Liver (tissue), 3 donors: ENCODE results near the gene ERBB4.

Source experiments
- ATF3 ChIP-seq: IDR thresholded peaks from 2 replicates; pipeline ENCODE4 v1.6.1; 2016; ENCODE audit warnings: antibody characterized with exemption
- CTCF ChIP-seq: fragments of 150-350 bp; IDR thresholded peaks from 2 replicates; pipeline ENCODE4 v1.5.1; 2017; ENCODE audit warnings: improper control_type of control experiment, low read depth, low read length; ENCODE audit not compliant: missing input control
- FOXA1 ChIP-seq: IDR thresholded peaks from 2 replicates; pipeline ENCODE4 v1.6.1; 2016; ENCODE audit warnings: antibody characterized with exemption
- GABPA ChIP-seq, 2 donors: IDR thresholded peaks in 1 of 2; conservative IDR thresholded peaks in 1 of 2; 2 replicates each; pipeline ENCODE4 v1.6.1; 2016; ENCODE audit warnings: antibody characterized with exemption in 2 of 2, mild to moderate bottlenecking in 1 of 2, moderate library complexity in 1 of 2
- JUND ChIP-seq, 2 donors: IDR thresholded peaks; 2 replicates each; pipeline ENCODE4 v1.6.1; 2016; ENCODE audit warnings: antibody characterized with exemption in 2 of 2
- MAX ChIP-seq: IDR thresholded peaks from 2 replicates; pipeline ENCODE4 v1.6.1; 2016; ENCODE audit warnings: antibody characterized with exemption
- RAD21 ChIP-seq, 2 donors: IDR thresholded peaks; 2 replicates each; pipeline ENCODE4 v1.6.1; 2016; ENCODE audit warnings: antibody characterized with exemption in 2 of 2, mild to moderate bottlenecking in 2 of 2
- REST ChIP-seq: IDR thresholded peaks from 2 replicates; pipeline ENCODE4 v1.6.1; 2016; ENCODE audit warnings: antibody characterized with exemption, mild to moderate bottlenecking
- RXRA ChIP-seq, 2 donors: IDR thresholded peaks; 2 replicates each; pipeline ENCODE4 v1.6.1; 2017 to 2018; ENCODE audit warnings: antibody characterized with exemption in 2 of 2, mild to moderate bottlenecking in 1 of 2
- SP1 ChIP-seq: IDR thresholded peaks from 2 replicates; pipeline ENCODE4 v1.6.1; 2018; ENCODE audit warnings: antibody characterized with exemption, mild to moderate bottlenecking
- TAF1 ChIP-seq: conservative IDR thresholded peaks from 2 replicates; pipeline ENCODE4 v1.6.1; 2016; ENCODE audit warnings: antibody characterized with exemption, mild to moderate bottlenecking
- YY1 ChIP-seq: IDR thresholded peaks from 2 replicates; pipeline ENCODE4 v1.6.1; 2016; ENCODE audit warnings: antibody characterized with exemption, mild to moderate bottlenecking
- TF ChIP-seq, protein P1 (sequence below): IDR thresholded peaks from 2 replicates; pipeline ENCODE4 v1.6.1; 2016; ENCODE audit warnings: antibody characterized with exemption
- donor health status: healthy.
- donor health status: healthy.

GRCh38 chr2:212028798-212029394 is 509.7 kb downstream of the ERBB4 start:
- TF ChIP-seq CTCF (no peak), ATF3 (no peak), YY1 (no peak), TAF1 (no peak), RAD21 (IDR thresholded peaks at IDR 0.05) (no peak), RXRA (IDR thresholded peaks at IDR 0.05) (no peak), REST (no peak), SP1 (no peak), GABPA (IDR thresholded peaks at IDR 0.05 in 1 of 2, conservative IDR thresholded peaks at IDR 0.05 in 1 of 2) (no peak), JUND (IDR thresholded peaks at IDR 0.05) (no peak), MAX (no peak), FOXA1 (no peak)
- TF ChIP-seq, protein P1, sequence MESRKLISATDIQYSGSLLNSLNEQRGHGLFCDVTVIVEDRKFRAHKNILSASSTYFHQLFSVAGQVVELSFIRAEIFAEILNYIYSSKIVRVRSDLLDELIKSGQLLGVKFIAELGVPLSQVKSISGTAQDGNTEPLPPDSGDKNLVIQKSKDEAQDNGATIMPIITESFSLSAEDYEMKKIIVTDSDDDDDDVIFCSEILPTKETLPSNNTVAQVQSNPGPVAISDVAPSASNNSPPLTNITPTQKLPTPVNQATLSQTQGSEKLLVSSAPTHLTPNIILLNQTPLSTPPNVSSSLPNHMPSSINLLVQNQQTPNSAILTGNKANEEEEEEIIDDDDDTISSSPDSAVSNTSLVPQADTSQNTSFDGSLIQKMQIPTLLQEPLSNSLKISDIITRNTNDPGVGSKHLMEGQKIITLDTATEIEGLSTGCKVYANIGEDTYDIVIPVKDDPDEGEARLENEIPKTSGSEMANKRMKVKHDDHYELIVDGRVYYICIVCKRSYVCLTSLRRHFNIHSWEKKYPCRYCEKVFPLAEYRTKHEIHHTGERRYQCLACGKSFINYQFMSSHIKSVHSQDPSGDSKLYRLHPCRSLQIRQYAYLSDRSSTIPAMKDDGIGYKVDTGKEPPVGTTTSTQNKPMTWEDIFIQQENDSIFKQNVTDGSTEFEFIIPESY, result no peak
